ENCODE measurements around the gene AGAP1.

The AGAP1 gene

GRCh38 chr2:235492850-235493344 lies 946 bp upstream of the AGAP1 start:
- peak; percentile 58 for DNase-seq

GRCh38 chr2:235493402-235493774 lies 455 bp upstream of the AGAP1 start:
- no peak for DNase-seq

- DNase-seq: peak; percentile 67
These were observed 1.0 kb downstream of the AGAP1 start for GRCh38 chr2:235494716-235495372.

GRCh38 chr2:235495373-235496238 lies 1.8 kb downstream of the AGAP1 start:
- no peak for DNase-seq

GRCh38 chr2:235496239-235496621 lies 2.4 kb downstream of the AGAP1 start:
- DNase-seq: no peak

GRCh38 chr2:235497096-235497495 lies 3.3 kb downstream of the AGAP1 start:
- DNase-seq: no peak

GRCh38 chr2:235498541-235498940 lies 4.7 kb downstream of the AGAP1 start:
- DNase-seq: no peak

GRCh38 chr2:235498946-235499812 lies 5.3 kb downstream of the AGAP1 start:
- no peak for DNase-seq

GRCh38 chr2:235500110-235500760 lies 6.4 kb downstream of the AGAP1 start:
- DNase-seq: no peak

GRCh38 chr2:235500761-235501672 lies 7.2 kb downstream of the AGAP1 start:
- no peak for DNase-seq

- DNase-seq: no peak
These were observed 7.8 kb downstream of the AGAP1 start for GRCh38 chr2:235501673-235502031.

GRCh38 chr2:235502336-235502735 lies 8.5 kb downstream of the AGAP1 start:
- no peak for DNase-seq

- no peak for DNase-seq
These were observed 10.8 kb downstream of the AGAP1 start for GRCh38 chr2:235504441-235505180.

GRCh38 chr2:235505181-235505741 lies 11.4 kb downstream of the AGAP1 start:
- no peak for DNase-seq

- no peak for DNase-seq
These were observed 12.6 kb downstream of the AGAP1 start for GRCh38 chr2:235506291-235506996.

- no peak for DNase-seq
These were observed 13.3 kb downstream of the AGAP1 start for GRCh38 chr2:235506997-235507615.

GRCh38 chr2:235507928-235508327 lies 14.1 kb downstream of the AGAP1 start:
- no peak for DNase-seq

- no peak for DNase-seq
These were observed 14.7 kb downstream of the AGAP1 start for GRCh38 chr2:235508371-235509160.

GRCh38 chr2:235510318-235510717 lies 16.5 kb downstream of the AGAP1 start:
- DNase-seq: no peak
